SK-N-SH (cell line): ENCODE measurements around the gene SETD3. TPM values are rescaled to one million over a fixed set of nuclear protein-coding genes. Genes with fewer than 3 reads are reported as not detected.

ENCODE experiments used
- CTCF ChIA-PET: fragments of 300-600, 350-600 bp; formaldehyde crosslinking; extraction: SDS; loops from one replicate; lab custom pipeline; 2021; lab: Yijun Ruan, JAX
- POLR2A ChIA-PET: fragments of 350-600 bp; sonication (Branson Sonifier 250); formaldehyde crosslinking; extraction: SDS; loops from one replicate; lab custom pipeline; 2020; ENCODE audit warnings: antibody characterized with exemption, inconsistent platforms; lab: Yijun Ruan, JAX
- DNase-seq: peaks from one replicate; pipeline ENCODE4 v3.0.0; 2012
- H2AFZ ChIP-seq: fragments of 200-600 bp; sonication (generic); 2 replicates; pipeline ENCODE4 v1.8.1; 2016; ENCODE audit warnings: antibody characterized with exemption, mild to moderate bottlenecking, low read depth
- H3F3A ChIP-seq: fragments of 200-600 bp; sonication (generic); replicated peaks from 2 replicates; pipeline ENCODE3; 2016; ENCODE audit warnings: antibody characterized with exemption, mild to moderate bottlenecking; ENCODE audit not compliant: insufficient read depth
- H3K27ac ChIP-seq, 2 experiments: fragments of 200-500 bp in 1 of 2; fragments of 200-600 bp in 1 of 2; sonication (Bioruptor generic) in 1 of 2; sonication (generic), shearing (Covaris generic) in 1 of 2; 2 replicates each; pipeline versions ENCODE4 v1.5.1 to v1.6.1; 2014 to 2016; ENCODE audit warnings: low read depth in 2 of 2, inconsistent platforms in 1 of 2, low read length in 1 of 2, mild to moderate bottlenecking in 1 of 2, mixed read lengths in 1 of 2
- H3K27me3 ChIP-seq: fragments of 200-600 bp; sonication (generic), shearing (Covaris generic); 2 replicates; pipeline ENCODE4 v1.6.1; 2016; ENCODE audit warnings: mixed run types; ENCODE audit not compliant: insufficient read depth
- H3K36me3 ChIP-seq, 2 experiments: fragments of 200-500 bp in 1 of 2; fragments of 200-600 bp in 1 of 2; sonication (Bioruptor generic) in 1 of 2; sonication (generic) in 1 of 2; replicated peaks in 1 of 2; 2 replicates each; pipeline versions ENCODE3 to v1.5.1; 2014 to 2016; ENCODE audit warnings: low read length in 1 of 2, mild to moderate bottlenecking in 1 of 2; ENCODE audit not compliant: insufficient read depth in 2 of 2, control insufficient read depth in 1 of 2
- H3K4me1 ChIP-seq, 2 experiments: fragments of 200-500 bp in 1 of 2; fragments of 200-600 bp in 1 of 2; sonication (Bioruptor generic) in 1 of 2; sonication (generic), shearing (Covaris generic) in 1 of 2; 2 replicates each; pipeline versions ENCODE4 v1.5.1 to v1.6.1; 2014 to 2016; ENCODE audit warnings: low read depth in 1 of 2, low read length in 1 of 2, mixed run types in 1 of 2; ENCODE audit not compliant: insufficient read depth in 2 of 2, control insufficient read depth in 1 of 2
- H3K4me2 ChIP-seq: fragments of 200-600 bp; sonication (generic), shearing (Covaris generic); 2 replicates; pipeline ENCODE4 v1.6.1; 2017; ENCODE audit warnings: mixed run types
- H3K4me3 ChIP-seq, 2 experiments: fragments of 200-500 bp in 1 of 2; fragments of 200-600 bp in 1 of 2; sonication (Bioruptor generic) in 1 of 2; sonication (generic), shearing (Covaris generic) in 1 of 2; 2 replicates each; pipeline versions ENCODE4 v1.5.1 to v1.8.1; 2014 to 2016; ENCODE audit warnings: low read depth in 2 of 2, inconsistent platforms in 1 of 2, low read length in 1 of 2, mild to moderate bottlenecking in 1 of 2, mixed read lengths in 1 of 2, moderate library complexity in 1 of 2
- H3K79me2 ChIP-seq: fragments of 200-600 bp; sonication (generic); 2 replicates; pipeline ENCODE4 v1.8.1; 2017; ENCODE audit warnings: mild to moderate bottlenecking; ENCODE audit not compliant: insufficient read depth
- H3K9ac ChIP-seq: fragments of 200-600 bp; sonication (generic); 2 replicates; pipeline ENCODE4 v1.6.1; 2017; ENCODE audit warnings: mixed run types
- H3K9me2 ChIP-seq: fragments of 200-600 bp; sonication (generic); 2 replicates; pipeline ENCODE4 v1.6.1; 2017; ENCODE audit warnings: mixed run types
- H3K9me3 ChIP-seq: fragments of 200-600 bp; sonication (generic); 2 replicates; pipeline ENCODE4 v1.6.1; 2017; ENCODE audit warnings: mixed run types, mild to moderate bottlenecking, moderate library complexity
- H4K20me1 ChIP-seq: fragments of 200-600 bp; sonication (generic); 2 replicates; pipeline ENCODE4 v1.6.1; 2017; ENCODE audit warnings: mild to moderate bottlenecking, mixed run types; ENCODE audit not compliant: insufficient read depth
- ELF1 ChIP-seq: IDR thresholded peaks from 2 replicates; pipeline ENCODE4 v1.4.0; 2012
- EP300 ChIP-seq, 2 experiments: IDR thresholded peaks; 2 replicates each; pipeline versions ENCODE4 v1.4.0 to v1.6.1; 2012; ENCODE audit warnings: borderline replicate concordance in 1 of 2, low read depth in 1 of 2, low read length in 1 of 2
- GATA2 ChIP-seq: sonication (generic); formaldehyde crosslinking; IDR thresholded peaks from 2 replicates; pipeline ENCODE4 v1.5.0; 2020; ENCODE audit warnings: mild to moderate bottlenecking, missing genetic modification reagents
- NFIC ChIP-seq: IDR thresholded peaks from 2 replicates; pipeline ENCODE4 v1.4.0; 2012; ENCODE audit warnings: borderline replicate concordance
- POLR2AphosphoS5 ChIP-seq: IDR thresholded peaks from 2 replicates; pipeline ENCODE4 v1.6.1; 2012; ENCODE audit warnings: low read depth, low read length
- SIN3A ChIP-seq: IDR thresholded peaks from 2 replicates; pipeline ENCODE4 v1.6.1; 2012; ENCODE audit warnings: low read depth, mild to moderate bottlenecking, low read length, moderate library complexity, borderline replicate concordance
- SMC3 ChIP-seq: IDR thresholded peaks from 2 replicates; pipeline ENCODE4 v1.6.1; 2012; ENCODE audit warnings: low read depth, low read length, improper control_type of control experiment
- TAF1 ChIP-seq: IDR thresholded peaks from 2 replicates; pipeline ENCODE4 v1.6.1; 2012; ENCODE audit warnings: low read depth, mild to moderate bottlenecking, low read length, moderate library complexity, borderline replicate concordance
- TCF12 ChIP-seq: IDR thresholded peaks from 2 replicates; pipeline ENCODE4 v1.4.0; 2012
- WGBS: methylation state at CpG from one replicate; pipeline ENCODE4 v1.1.6; 2017; ENCODE audit warnings: low lambda C conversion rate; 5-methylcytosine and 5-hydroxymethylcytosine counted together
- polyA plus RNA-seq, 3 experiments: library from polyadenylated mRNA; depleted of rRNA; stranded (reverse); fragments of >200 nt; gene quantifications; 2 replicates each; pipeline ENCODE4 v1.2.3, GENCODE V29; 2012
- TF ChIP-seq, protein P1 (sequence below): IDR thresholded peaks from 2 replicates; pipeline ENCODE4 v1.4.0; 2012; ENCODE audit warnings: low read depth, borderline replicate concordance
- TF ChIP-seq, protein P2 (sequence below): IDR thresholded peaks from 2 replicates; pipeline ENCODE4; 2012
- TF ChIP-seq, protein P3 (sequence below): IDR thresholded peaks from 2 replicates; pipeline ENCODE4 v1.6.1; 2012; ENCODE audit warnings: mild to moderate bottlenecking, low read depth, low read length, moderate library complexity
- TF ChIP-seq, protein P4 (sequence below): fragments of 150-350 bp; IDR thresholded peaks from 2 replicates; pipeline ENCODE4 v1.6.1; 2017; ENCODE audit warnings: antibody characterized with exemption, low read length, low read depth, borderline replicate concordance

SETD3 gene
- polyA plus RNA-seq, 1 of the 3 experiments (the other 2 are of a cell fraction): 19.1 TPM

DNA sequence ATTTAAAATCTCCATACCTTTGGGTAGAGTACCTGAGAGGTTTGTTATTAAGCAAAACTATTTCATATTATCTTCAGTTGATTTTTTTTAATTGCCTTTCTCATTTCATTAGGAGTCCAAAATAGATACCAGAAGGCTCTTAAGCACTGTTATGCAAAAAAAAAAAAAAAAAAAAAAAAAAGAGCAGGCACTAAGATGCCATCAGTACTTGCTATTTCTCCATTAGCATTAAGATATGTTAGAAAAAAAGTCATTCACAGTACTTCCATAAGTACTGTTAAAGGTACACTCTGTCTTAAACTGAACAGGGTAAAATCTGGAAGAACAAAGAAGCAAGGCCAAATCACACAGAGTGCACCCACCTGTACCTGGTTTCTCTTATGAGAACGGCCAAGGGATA is 57.2 kb downstream of the SETD3 start:
- H3K4me1 ChIP-seq: no peaks in the 10 kb centered on the region; a peak in 1 of 4 replicates

More for the DNA sequence above, 57.2 kb downstream of the SETD3 start:
- CTCF ChIA-PET: interaction anchor here (0.7 to 3.3 kb wide), 2 partner anchors 7 to 103 kb away, joined by 3 to 29 read pairs; no protein-coding TSS in a partner anchor
- H3K27me3 ChIP-seq: no peaks in the 10 kb centered on the region
- no peak for DNase-seq
- 95% methylated on average over 1 of the region's 1 CpG for WGBS
- no peaks in the 10 kb centered on the region; the same call in 1 of the 2 replicates for H4K20me1 ChIP-seq
- no peak overlapping the region for H3K27ac ChIP-seq
- no peaks in the 10 kb centered on the region for H3K79me2 ChIP-seq
- TF ChIP-seq NFIC: no peak
- no peak for TF ChIP-seq SMC3
- TF ChIP-seq, protein P1, sequence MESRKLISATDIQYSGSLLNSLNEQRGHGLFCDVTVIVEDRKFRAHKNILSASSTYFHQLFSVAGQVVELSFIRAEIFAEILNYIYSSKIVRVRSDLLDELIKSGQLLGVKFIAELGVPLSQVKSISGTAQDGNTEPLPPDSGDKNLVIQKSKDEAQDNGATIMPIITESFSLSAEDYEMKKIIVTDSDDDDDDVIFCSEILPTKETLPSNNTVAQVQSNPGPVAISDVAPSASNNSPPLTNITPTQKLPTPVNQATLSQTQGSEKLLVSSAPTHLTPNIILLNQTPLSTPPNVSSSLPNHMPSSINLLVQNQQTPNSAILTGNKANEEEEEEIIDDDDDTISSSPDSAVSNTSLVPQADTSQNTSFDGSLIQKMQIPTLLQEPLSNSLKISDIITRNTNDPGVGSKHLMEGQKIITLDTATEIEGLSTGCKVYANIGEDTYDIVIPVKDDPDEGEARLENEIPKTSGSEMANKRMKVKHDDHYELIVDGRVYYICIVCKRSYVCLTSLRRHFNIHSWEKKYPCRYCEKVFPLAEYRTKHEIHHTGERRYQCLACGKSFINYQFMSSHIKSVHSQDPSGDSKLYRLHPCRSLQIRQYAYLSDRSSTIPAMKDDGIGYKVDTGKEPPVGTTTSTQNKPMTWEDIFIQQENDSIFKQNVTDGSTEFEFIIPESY: no peak
- no peak for TF ChIP-seq TAF1
- TF ChIP-seq, protein P2, sequence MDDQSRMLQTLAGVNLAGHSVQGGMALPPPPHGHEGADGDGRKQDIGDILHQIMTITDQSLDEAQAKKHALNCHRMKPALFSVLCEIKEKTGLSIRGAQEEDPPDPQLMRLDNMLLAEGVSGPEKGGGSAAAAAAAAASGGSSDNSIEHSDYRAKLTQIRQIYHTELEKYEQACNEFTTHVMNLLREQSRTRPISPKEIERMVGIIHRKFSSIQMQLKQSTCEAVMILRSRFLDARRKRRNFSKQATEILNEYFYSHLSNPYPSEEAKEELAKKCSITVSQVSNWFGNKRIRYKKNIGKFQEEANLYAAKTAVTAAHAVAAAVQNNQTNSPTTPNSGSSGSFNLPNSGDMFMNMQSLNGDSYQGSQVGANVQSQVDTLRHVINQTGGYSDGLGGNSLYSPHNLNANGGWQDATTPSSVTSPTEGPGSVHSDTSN: no peak
- TF ChIP-seq SIN3A: no peak
- TF ChIP-seq, protein P3, sequence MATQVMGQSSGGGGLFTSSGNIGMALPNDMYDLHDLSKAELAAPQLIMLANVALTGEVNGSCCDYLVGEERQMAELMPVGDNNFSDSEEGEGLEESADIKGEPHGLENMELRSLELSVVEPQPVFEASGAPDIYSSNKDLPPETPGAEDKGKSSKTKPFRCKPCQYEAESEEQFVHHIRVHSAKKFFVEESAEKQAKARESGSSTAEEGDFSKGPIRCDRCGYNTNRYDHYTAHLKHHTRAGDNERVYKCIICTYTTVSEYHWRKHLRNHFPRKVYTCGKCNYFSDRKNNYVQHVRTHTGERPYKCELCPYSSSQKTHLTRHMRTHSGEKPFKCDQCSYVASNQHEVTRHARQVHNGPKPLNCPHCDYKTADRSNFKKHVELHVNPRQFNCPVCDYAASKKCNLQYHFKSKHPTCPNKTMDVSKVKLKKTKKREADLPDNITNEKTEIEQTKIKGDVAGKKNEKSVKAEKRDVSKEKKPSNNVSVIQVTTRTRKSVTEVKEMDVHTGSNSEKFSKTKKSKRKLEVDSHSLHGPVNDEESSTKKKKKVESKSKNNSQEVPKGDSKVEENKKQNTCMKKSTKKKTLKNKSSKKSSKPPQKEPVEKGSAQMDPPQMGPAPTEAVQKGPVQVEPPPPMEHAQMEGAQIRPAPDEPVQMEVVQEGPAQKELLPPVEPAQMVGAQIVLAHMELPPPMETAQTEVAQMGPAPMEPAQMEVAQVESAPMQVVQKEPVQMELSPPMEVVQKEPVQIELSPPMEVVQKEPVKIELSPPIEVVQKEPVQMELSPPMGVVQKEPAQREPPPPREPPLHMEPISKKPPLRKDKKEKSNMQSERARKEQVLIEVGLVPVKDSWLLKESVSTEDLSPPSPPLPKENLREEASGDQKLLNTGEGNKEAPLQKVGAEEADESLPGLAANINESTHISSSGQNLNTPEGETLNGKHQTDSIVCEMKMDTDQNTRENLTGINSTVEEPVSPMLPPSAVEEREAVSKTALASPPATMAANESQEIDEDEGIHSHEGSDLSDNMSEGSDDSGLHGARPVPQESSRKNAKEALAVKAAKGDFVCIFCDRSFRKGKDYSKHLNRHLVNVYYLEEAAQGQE: no peak
- no peak for TF ChIP-seq GATA2
- TF ChIP-seq EP300 (IDR thresholded peaks at IDR 0.05; ENCODE audit: borderline replicate concordance in 1 of 2, low read depth in 1 of 2, low read length in 1 of 2): no peak
- TF ChIP-seq POLR2AphosphoS5: no peak
- TF ChIP-seq ELF1: no peak
- TF ChIP-seq, protein P4, sequence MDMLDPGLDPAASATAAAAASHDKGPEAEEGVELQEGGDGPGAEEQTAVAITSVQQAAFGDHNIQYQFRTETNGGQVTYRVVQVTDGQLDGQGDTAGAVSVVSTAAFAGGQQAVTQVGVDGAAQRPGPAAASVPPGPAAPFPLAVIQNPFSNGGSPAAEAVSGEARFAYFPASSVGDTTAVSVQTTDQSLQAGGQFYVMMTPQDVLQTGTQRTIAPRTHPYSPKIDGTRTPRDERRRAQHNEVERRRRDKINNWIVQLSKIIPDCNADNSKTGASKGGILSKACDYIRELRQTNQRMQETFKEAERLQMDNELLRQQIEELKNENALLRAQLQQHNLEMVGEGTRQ: no peak
- no peak for TF ChIP-seq TCF12
- TF ChIP-seq, all 33 proteins: peak for 0
- H3K9me2 ChIP-seq: no peaks in the 10 kb centered on the region
- H3K36me3 ChIP-seq: peaks cover 1 to 11% of the 10 kb centered on the region in 2 experiments
- no peak overlapping the region for H3K4me2 ChIP-seq
- no peak overlapping the region for H2AFZ ChIP-seq
- no peak overlapping the region for H3K4me3 ChIP-seq
- POLR2A ChIA-PET: no interaction called here
- no peak overlapping the region for H3K9ac ChIP-seq
- H3K9me3 ChIP-seq: no peaks in the 10 kb centered on the region
- peaks cover 4% of the 10 kb centered on the region for H3F3A ChIP-seq
